HepG2 (cell line): ENCODE measurements around the gene MCOLN3.

Experiments
- CREM ChIP-seq, 2 experiments: sonication (generic) in 1 of 2; formaldehyde crosslinking in 1 of 2; IDR thresholded peaks; 2 replicates each; pipeline versions ENCODE4 v1.4.0 to v1.6.1; 2016 to 2020; ENCODE audit warnings: antibody characterized with exemption in 1 of 2, mild to moderate bottlenecking in 1 of 2, missing genetic modification reagents in 1 of 2
- JUN ChIP-seq: sonication (generic); formaldehyde crosslinking; IDR thresholded peaks from 2 replicates; pipeline ENCODE4 v1.4.0; 2020; ENCODE audit warnings: mild to moderate bottlenecking, missing genetic modification reagents
- MLX ChIP-seq: IDR thresholded peaks from 2 replicates; pipeline ENCODE4 v1.6.1; 2016
- POLR2AphosphoS5 ChIP-seq: IDR thresholded peaks from 2 replicates; pipeline ENCODE4 v1.6.1; 2012; ENCODE audit warnings: low read depth, low read length
- RAD21 ChIP-seq: fragments of 450-650 bp; formaldehyde crosslinking; IDR thresholded peaks from 2 replicates; pipeline ENCODE4 v1.5.0; 2020; ENCODE audit warnings: mild to moderate bottlenecking
- TBP ChIP-seq: sonication (generic); formaldehyde crosslinking; IDR thresholded peaks from 2 replicates; pipeline ENCODE4 v1.5.0; 2020; ENCODE audit warnings: missing genetic modification reagents
- USF2 ChIP-seq, 2 experiments: sonication (generic) in 1 of 2; formaldehyde crosslinking in 1 of 2; IDR thresholded peaks; 2 replicates each; pipeline versions ENCODE4 v1.5.1 to v1.6.1; 2011 to 2020; ENCODE audit warnings: borderline replicate concordance in 1 of 2, low read depth in 1 of 2, low read length in 1 of 2, mild to moderate bottlenecking in 1 of 2, missing genetic modification reagents in 1 of 2, moderate library complexity in 1 of 2
- ZBTB1 ChIP-seq: sonication (generic); formaldehyde crosslinking; IDR thresholded peaks from 2 replicates; pipeline ENCODE4 v1.4.0; 2020; ENCODE audit warnings: missing genetic modification reagents, borderline replicate concordance

GRCh38 chr1:84971957-84972356 lies 76.3 kb downstream of the MCOLN3 start:
- TF ChIP-seq CREM (IDR thresholded peaks at IDR 0.05) (no peak), CREM (CRISPR knock-in tag; IDR thresholded peaks at IDR 0.05) (no peak), MLX (no peak), TBP (CRISPR knock-in tag) (no peak), RAD21 (no peak), POLR2AphosphoS5 (no peak), USF2 (IDR thresholded peaks at IDR 0.05; ENCODE audit: low read depth, low read length) (no peak), USF2 (CRISPR knock-in tag; IDR thresholded peaks at IDR 0.05; ENCODE audit: borderline replicate concordance) (no peak), ZBTB1 (no peak), JUN (CRISPR knock-in tag) (no peak)
